Fibroblast of lung (primary cell): ENCODE data around the gene TRERF1. TPM values are rescaled to one million over a fixed set of nuclear protein-coding genes. Genes with fewer than 3 reads are reported as not detected.

ENCODE experiments used
- DNase-seq, 2 donors: peaks; one replicate each; pipeline versions ENCODE4 v3.0.0 to v3.0.0-alpha.2; 2010; ENCODE audit warnings: low read depth in 2 of 2
- H2AFZ ChIP-seq: 2 replicates; pipeline ENCODE4 v1.5.1; 2012; ENCODE audit warnings: low read length, control low read depth, inconsistent platforms
- H3K27ac ChIP-seq: 2 replicates; pipeline ENCODE4 v1.5.1; 2011; ENCODE audit warnings: low read length, control low read depth; ENCODE audit not compliant: insufficient read depth
- H3K27me3 ChIP-seq: 2 replicates; pipeline ENCODE4 v1.5.1; 2011; ENCODE audit warnings: mild to moderate bottlenecking, low read length; ENCODE audit not compliant: control insufficient read depth, insufficient read depth
- H3K36me3 ChIP-seq: 2 replicates; pipeline ENCODE4 v1.5.1; 2011; ENCODE audit warnings: low read length; ENCODE audit not compliant: control insufficient read depth, insufficient read depth
- H3K4me1 ChIP-seq: 2 replicates; pipeline ENCODE4 v1.5.1; 2011; ENCODE audit warnings: low read length; ENCODE audit not compliant: control insufficient read depth, insufficient read depth; ENCODE audit errors: extremely low read depth
- H3K4me2 ChIP-seq: 2 replicates; pipeline ENCODE4 v1.5.1; 2011; ENCODE audit warnings: low read length, control low read depth; ENCODE audit not compliant: insufficient read depth; ENCODE audit errors: extremely low read depth
- H3K4me3 ChIP-seq, 4 experiments: fragments of 200-600 bp in 1 of 4; sonication (generic) in 1 of 4; replicated peaks in 1 of 4; 2 replicates each; pipeline ENCODE4 v1.5.1; 2011 to 2016; ENCODE audit warnings: low read length in 4 of 4, low read depth in 3 of 4, mild to moderate bottlenecking in 3 of 4, control low read depth in 2 of 4, inconsistent platforms in 1 of 4, mixed read lengths in 1 of 4; ENCODE audit not compliant: insufficient read depth in 1 of 4; ENCODE audit errors: control extremely low read depth in 1 of 4
- H3K79me2 ChIP-seq: 2 replicates; pipeline ENCODE4 v1.5.1; 2012; ENCODE audit warnings: mild to moderate bottlenecking, low read length, inconsistent platforms; ENCODE audit not compliant: control insufficient read depth, insufficient read depth
- H3K9ac ChIP-seq: 2 replicates; pipeline ENCODE4 v1.5.1; 2011; ENCODE audit warnings: mild to moderate bottlenecking, low read length, control low read depth; ENCODE audit not compliant: insufficient read depth
- H3K9me3 ChIP-seq: 2 replicates; pipeline ENCODE4 v1.5.1; 2012; ENCODE audit warnings: low read depth, low read length; ENCODE audit not compliant: control insufficient read depth, insufficient read depth
- H4K20me1 ChIP-seq: 2 replicates; pipeline ENCODE4 v1.5.1; 2011; ENCODE audit warnings: low read length; ENCODE audit not compliant: control insufficient read depth, insufficient read depth; ENCODE audit errors: extremely low read depth
- EZH2 ChIP-seq: IDR thresholded peaks from 2 replicates; pipeline ENCODE4 v1.5.1; 2012; ENCODE audit warnings: low read length, control low read depth, mild to moderate bottlenecking; ENCODE audit errors: missing control alignments
- polyA plus RNA-seq, 2 donors: library from polyadenylated mRNA; depleted of rRNA in 1 of 2; stranded (reverse) in 1 of 2; unstranded in 1 of 2; fragments of >200 nt; gene quantifications; 2 replicates each; pipeline ENCODE4 v1.2.1, GENCODE V29; 2011 to 2012; ENCODE audit warnings: missing spikeins in 1 of 2
- total RNA-seq: library from RNA; depleted of rRNA; stranded (reverse); fragments of >200 nt; gene quantifications from 2 replicates; pipeline ENCODE4 v1.2.1, GENCODE V29; 2014
- TF ChIP-seq, protein P1 (sequence below), 2 donors: IDR thresholded peaks in 1 of 2; conservative IDR thresholded peaks in 1 of 2; 1 replicate in 1 of 2; 2 replicates in 1 of 2; pipeline ENCODE4 v1.5.1; 2011 to 2012; ENCODE audit warnings: low read length in 2 of 2, control low read depth in 1 of 2, inconsistent platforms in 1 of 2, low read depth in 1 of 2, mild to moderate bottlenecking in 1 of 2

TRERF1 gene
- total and polyA plus RNA-seq, 2 donors (not counting 1 experiment from before 2014, with no cell fraction given), result 6.3 to 8.3 TPM

DNA sequence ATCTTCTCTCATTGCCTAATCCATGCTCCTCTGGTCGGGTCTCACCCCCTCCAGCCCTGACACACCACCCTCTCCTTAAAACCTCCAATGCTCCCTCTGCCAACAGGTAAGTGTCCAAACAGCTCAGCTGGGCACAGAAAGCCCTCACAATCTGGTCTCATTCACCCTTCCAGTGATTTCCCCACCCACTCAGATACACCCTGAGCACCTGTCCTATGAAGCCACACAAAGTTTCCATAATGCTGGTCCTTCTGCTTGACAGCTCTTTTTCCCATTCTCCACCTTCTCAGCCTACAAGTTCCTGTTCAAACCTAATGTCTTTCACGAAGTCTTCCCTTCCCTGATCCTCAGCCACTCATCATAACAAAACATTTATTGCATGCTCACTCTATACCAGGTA lies 164.0 kb downstream of the TRERF1 start:
- no peaks in the 10 kb centered on the region for H3K36me3 ChIP-seq
- no peak overlapping the region for H3K27ac ChIP-seq
- no peak for DNase-seq
- H3K9me3 ChIP-seq, result no peaks in the 10 kb centered on the region
- H2AFZ ChIP-seq, result no peak overlapping the region
- no peak overlapping the region for H3K4me2 ChIP-seq
- H4K20me1 ChIP-seq, result no peaks in the 10 kb centered on the region
- no peaks in the 10 kb centered on the region for H3K27me3 ChIP-seq
- no peak overlapping the region for H3K4me3 ChIP-seq
- H3K4me1 ChIP-seq, result peaks cover 3% of the 10 kb centered on the region
- H3K9ac ChIP-seq, result no peak overlapping the region
- peaks cover 4% of the 10 kb centered on the region for H3K79me2 ChIP-seq
- no peak for TF ChIP-seq EZH2
- TF ChIP-seq, protein P1, sequence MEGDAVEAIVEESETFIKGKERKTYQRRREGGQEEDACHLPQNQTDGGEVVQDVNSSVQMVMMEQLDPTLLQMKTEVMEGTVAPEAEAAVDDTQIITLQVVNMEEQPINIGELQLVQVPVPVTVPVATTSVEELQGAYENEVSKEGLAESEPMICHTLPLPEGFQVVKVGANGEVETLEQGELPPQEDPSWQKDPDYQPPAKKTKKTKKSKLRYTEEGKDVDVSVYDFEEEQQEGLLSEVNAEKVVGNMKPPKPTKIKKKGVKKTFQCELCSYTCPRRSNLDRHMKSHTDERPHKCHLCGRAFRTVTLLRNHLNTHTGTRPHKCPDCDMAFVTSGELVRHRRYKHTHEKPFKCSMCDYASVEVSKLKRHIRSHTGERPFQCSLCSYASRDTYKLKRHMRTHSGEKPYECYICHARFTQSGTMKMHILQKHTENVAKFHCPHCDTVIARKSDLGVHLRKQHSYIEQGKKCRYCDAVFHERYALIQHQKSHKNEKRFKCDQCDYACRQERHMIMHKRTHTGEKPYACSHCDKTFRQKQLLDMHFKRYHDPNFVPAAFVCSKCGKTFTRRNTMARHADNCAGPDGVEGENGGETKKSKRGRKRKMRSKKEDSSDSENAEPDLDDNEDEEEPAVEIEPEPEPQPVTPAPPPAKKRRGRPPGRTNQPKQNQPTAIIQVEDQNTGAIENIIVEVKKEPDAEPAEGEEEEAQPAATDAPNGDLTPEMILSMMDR (conservative IDR thresholded peaks at IDR 0.05 in 1 of 2, IDR thresholded peaks at IDR 0.05 in 1 of 2; ENCODE audit: low read depth in 1 of 2, low read length in 2 of 2), result no peak

DNA sequence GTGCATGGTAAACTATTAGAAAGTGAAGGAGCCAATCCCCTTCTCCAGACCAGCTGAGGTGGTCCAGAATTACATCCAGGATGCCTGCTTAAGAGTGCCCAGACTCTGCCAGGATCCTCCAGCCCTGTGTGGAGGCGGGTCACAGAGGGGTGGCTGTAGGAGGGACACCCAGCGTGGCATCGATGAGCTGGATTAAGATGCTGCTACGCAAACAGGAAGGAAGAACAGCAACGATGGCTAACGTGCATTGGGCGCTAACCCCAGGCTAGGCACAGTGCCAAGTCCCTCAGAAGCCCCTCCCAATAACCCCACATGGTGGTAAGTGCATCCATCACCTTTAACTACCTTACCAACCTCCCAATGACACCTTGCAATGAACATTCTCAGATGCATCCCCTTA lies 170.2 kb downstream of the TRERF1 start:
- H3K4me2 ChIP-seq, result no peak overlapping the region
- no peak for DNase-seq
- H2AFZ ChIP-seq, result no peak overlapping the region
- H3K9me3 ChIP-seq, result no peaks in the 10 kb centered on the region
- TF ChIP-seq, protein P1 (conservative IDR thresholded peaks at IDR 0.05 in 1 of 2, IDR thresholded peaks at IDR 0.05 in 1 of 2; ENCODE audit: low read depth in 1 of 2, low read length in 2 of 2), result no peak
- no peak for TF ChIP-seq EZH2
- H3K9ac ChIP-seq, result no peak overlapping the region
- H3K4me3 ChIP-seq, result no peak overlapping the region
- H3K4me1 ChIP-seq, result peaks cover 29% of the 10 kb centered on the region
- H4K20me1 ChIP-seq, result no peaks in the 10 kb centered on the region
- H3K27me3 ChIP-seq, result no peaks in the 10 kb centered on the region
- peaks cover 11% of the 10 kb centered on the region for H3K79me2 ChIP-seq
- no peaks in the 10 kb centered on the region for H3K36me3 ChIP-seq
- H3K27ac ChIP-seq, result no peak overlapping the region

DNA sequence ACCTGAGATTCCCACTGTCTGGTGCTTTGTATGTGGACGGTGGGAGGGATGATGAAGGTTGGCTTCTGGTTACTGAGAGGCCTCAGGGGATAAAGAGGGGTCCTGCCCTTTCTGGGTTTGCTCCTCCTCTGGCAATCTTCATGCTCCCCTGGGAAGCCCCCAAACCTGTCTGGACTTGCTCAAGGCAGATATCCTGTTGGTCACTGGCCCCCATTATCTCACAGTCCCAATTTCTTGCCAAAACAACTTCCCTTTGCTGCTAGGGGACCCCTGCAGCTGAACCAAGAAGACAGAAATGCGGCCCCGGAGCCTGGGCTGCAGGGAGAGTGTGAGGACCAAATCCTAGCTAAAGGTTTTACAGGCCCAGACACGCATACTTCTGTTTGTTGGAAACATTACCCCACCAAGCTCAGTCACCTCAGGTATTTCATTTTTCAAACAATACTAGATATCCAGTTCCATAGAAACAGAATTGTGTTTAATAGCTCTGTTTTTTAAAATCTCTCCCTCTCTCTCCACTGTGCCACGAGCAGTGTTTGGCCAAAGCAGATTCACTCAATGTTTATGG lies 170.7 kb downstream of the TRERF1 start:
- Histone ChIP-seq H2AFZ (no peak overlapping the region), H3K36me3 (no peaks in the 10 kb centered on the region), H3K4me2 (no peak overlapping the region), H3K9me3 (no peaks in the 10 kb centered on the region), H3K9ac (no peak overlapping the region), H3K27me3 (no peaks in the 10 kb centered on the region), H3K79me2 (peaks cover 11% of the 10 kb centered on the region), H3K27ac (no peak overlapping the region), H3K4me3 (no peak overlapping the region), H4K20me1 (no peaks in the 10 kb centered on the region), H3K4me1 (peaks cover 31% of the 10 kb centered on the region)
- TF ChIP-seq, protein P1 (conservative IDR thresholded peaks at IDR 0.05 in 1 of 2, IDR thresholded peaks at IDR 0.05 in 1 of 2; ENCODE audit: low read depth in 1 of 2, low read length in 2 of 2), result no peak
- TF ChIP-seq EZH2, result no peak
- no peak for DNase-seq
